ENCODE measurements around the gene GP1BB. TPM values are rescaled to one million over a fixed set of nuclear protein-coding genes. Genes with fewer than 3 reads are reported as not detected.

Gene GP1BB
- total RNA-seq, 4 donors from 2014 or later, result 3.3 to 5.9 (median 4.7) TPM

- no peak overlapping the region for H3K27ac ChIP-seq
- no peaks in the 10 kb centered on the region for H3K36me3 ChIP-seq
- H3K9me3 ChIP-seq, result no peaks in the 10 kb centered on the region
- no peak for TF ChIP-seq POLR2A (IDR thresholded peaks at IDR 0.05)
- no peak overlapping the region for H3K4me3 ChIP-seq
- DNase-seq (ENCODE audit: low spot score in 2 of 2), result no peak
- peaks cover 0 to 52% (median 22%) of the 10 kb centered on the region in 4 donors for H3K4me1 ChIP-seq
- H3K27me3 ChIP-seq, result peaks cover 0 to 68% of the 10 kb centered on the region in 2 donors
- 1 to 2% methylated on average over 39 to 52 of the region's 59 CpGs for WGBS, 2 donors
These were observed 31.9 kb downstream of the GP1BB start for GRCh38 chr22:19755145-19755710.

GRCh38 chr22:19755722-19756287 lies 32.5 kb downstream of the GP1BB start:
- TF ChIP-seq CTCF (IDR thresholded peaks at IDR 0.05) (no peak), POLR2A (IDR thresholded peaks at IDR 0.05) (no peak), EP300 (IDR thresholded peaks at IDR 0.05) (no peak)
- Histone ChIP-seq H3K4me1 (peaks cover 0 to 53% (median 22%) of the 10 kb centered on the region in 4 donors), H3K36me3 (no peaks in the 10 kb centered on the region), H3K9me3 (no peaks in the 10 kb centered on the region), H3K27me3 (peaks cover 0 to 69% of the 10 kb centered on the region in 2 donors), H3K27ac (no peak overlapping the region), H3K4me3 (no peak overlapping the region)
- no peak for DNase-seq (ENCODE audit: low spot score in 2 of 2)
- 3 to 4% methylated on average over 26 of the region's 26 CpGs for WGBS, 2 donors

GRCh38 chr22:19756288-19757128 lies 33.2 kb downstream of the GP1BB start:
- Histone ChIP-seq H3K4me3 (peak overlapping the region in 3 of 4 donors; percentile 11 to 37 (median 31)), H3K27me3 (peaks cover 0 to 70% of the 10 kb centered on the region in 2 donors), H3K27ac (no peak overlapping the region), H3K36me3 (no peaks in the 10 kb centered on the region), H3K9me3 (no peaks in the 10 kb centered on the region), H3K4me1 (peaks cover 0 to 57% (median 22%) of the 10 kb centered on the region in 4 donors)
- peak in 1 of 2 donors; percentile 24 for DNase-seq (ENCODE audit: low spot score in 2 of 2)
- TF ChIP-seq EP300 (IDR thresholded peaks at IDR 0.05) (no peak), CTCF (IDR thresholded peaks at IDR 0.05) (peak in 4 of 5 experiments; percentile 21 to 60 (median 43)), POLR2A (IDR thresholded peaks at IDR 0.05) (no peak)
- WGBS, 2 donors, result 8 to 10% methylated on average over 13 to 52 of the region's 76 CpGs

GRCh38 chr22:19757140-19757984 lies 34.0 kb downstream of the GP1BB start:
- no peak for DNase-seq (ENCODE audit: low spot score in 2 of 2)
- H3K36me3 ChIP-seq, result no peaks in the 10 kb centered on the region
- H3K4me1 ChIP-seq, result peaks cover 0 to 57% (median 22%) of the 10 kb centered on the region in 4 donors
- no peak overlapping the region for H3K27ac ChIP-seq
- no peaks in the 10 kb centered on the region for H3K9me3 ChIP-seq
- no peak for TF ChIP-seq CTCF (IDR thresholded peaks at IDR 0.05)
- TF ChIP-seq EP300 (IDR thresholded peaks at IDR 0.05), result no peak
- no peak for TF ChIP-seq POLR2A (IDR thresholded peaks at IDR 0.05)
- peaks cover 0 to 78% of the 10 kb centered on the region in 2 donors for H3K27me3 ChIP-seq
- WGBS, 2 donors, result 42% methylated on average over 6 to 14 of the region's 16 CpGs
- H3K4me3 ChIP-seq, result peak overlapping the region in 3 of 4 donors; percentile 11 to 37 (median 31)

All from tibial nerve (tissue), 4 donors.